ENCODE data around the gene FUT4.

GRCh38 chr11:94516725-94517124 is 27.0 kb upstream of the FUT4 start:
- TF ChIP-seq POLR2AphosphoS5 (IDR thresholded peaks at IDR 0.05) (no peak), CTCF (IDR thresholded peaks at IDR 0.05) (no peak), POLR2A (IDR thresholded peaks at IDR 0.05) (no peak)

All from stomach (tissue), 4 donors.